Activated naive CD4-positive, alpha-beta T cell treated with anti-CD3 and anti-CD28 coated beads, Interleukin-2, amount 50 U/mL, for 24 hours (primary cell): ENCODE results near the gene AP4S1.
A peak's percentile ranks its signal among the peaks of the same experiment; 100 is the strongest.
"Not testable (repeated sequence)": the region's sequence is repeated elsewhere in the genome, so short reads cannot be mapped to it uniquely, and the experiment has no call there.

ENCODE experiments used
- H3K27ac Mint-ChIP-seq: one replicate; pipeline ENCODE4 v1.8.0; 2021; ENCODE audit warnings: mild to moderate bottlenecking, mixed read lengths
- H3K27me3 Mint-ChIP-seq: one replicate; pipeline ENCODE4 v1.8.0; 2021; ENCODE audit warnings: mixed read lengths
- H3K36me3 Mint-ChIP-seq: one replicate; pipeline ENCODE4 v1.8.0; 2021; ENCODE audit warnings: mixed read lengths
- H3K4me1 Mint-ChIP-seq: one replicate; pipeline ENCODE4 v1.8.0; 2021; ENCODE audit warnings: mixed read lengths
- H3K4me3 Mint-ChIP-seq: one replicate; pipeline ENCODE4 v1.8.0; 2021; ENCODE audit warnings: mild to moderate bottlenecking, mixed read lengths
- H3K9me3 Mint-ChIP-seq: one replicate; pipeline ENCODE4 v1.8.0; 2021; ENCODE audit warnings: mixed read lengths

AP4S1 gene

GRCh38 chr14:31026077-31026449 lies 614 bp downstream of the AP4S1 start, which contains the start of gene STRN3:
Gene STRN3, minus strand, starts transcription at chr14:31026379. Its CDS starts 194 bp downstream, at chr14:31026185.
- no peaks in the 10 kb centered on the region for H3K9me3 Mint-ChIP-seq
- peaks cover 1% of the 10 kb centered on the region for H3K36me3 Mint-ChIP-seq
- peaks cover 57% of the 10 kb centered on the region for H3K4me1 Mint-ChIP-seq
- peak within 1 kb of the TSS; percentile 99 for H3K27ac Mint-ChIP-seq
- peak within 1 kb of the TSS; percentile 96 for H3K4me3 Mint-ChIP-seq
- no peaks in the 10 kb centered on the region for H3K27me3 Mint-ChIP-seq

GRCh38 chr14:31026450-31027235 lies 1.2 kb downstream of the AP4S1 start:
- no peaks in the 10 kb centered on the region for H3K9me3 Mint-ChIP-seq
- H3K4me3 Mint-ChIP-seq = peak overlapping the region; percentile 96
- H3K4me1 Mint-ChIP-seq = peaks cover 58% of the 10 kb centered on the region
- peak overlapping the region; percentile 99 for H3K27ac Mint-ChIP-seq
- H3K36me3 Mint-ChIP-seq = peaks cover 1% of the 10 kb centered on the region
- no peaks in the 10 kb centered on the region for H3K27me3 Mint-ChIP-seq

GRCh38 chr14:31027847-31028246 lies 2.4 kb downstream of the AP4S1 start:
- Mint-ChIP-seq H3K27ac (no peak overlapping the region), H3K36me3 (peaks cover 1% of the 10 kb centered on the region), H3K9me3 (no peaks in the 10 kb centered on the region), H3K4me1 (peaks cover 60% of the 10 kb centered on the region), H3K4me3 (no peak overlapping the region), H3K27me3 (no peaks in the 10 kb centered on the region)

GRCh38 chr14:31029016-31029970 lies 3.8 kb downstream of the AP4S1 start:
- peaks cover 58% of the 10 kb centered on the region for H3K4me1 Mint-ChIP-seq
- no peaks in the 10 kb centered on the region for H3K9me3 Mint-ChIP-seq

GRCh38 chr14:31030469-31030868 lies 5.0 kb downstream of the AP4S1 start:
- peaks cover 50% of the 10 kb centered on the region for H3K4me1 Mint-ChIP-seq
- H3K4me3 Mint-ChIP-seq = no peak overlapping the region
- no peak overlapping the region for H3K27ac Mint-ChIP-seq
- H3K27me3 Mint-ChIP-seq = no peaks in the 10 kb centered on the region
- no peaks in the 10 kb centered on the region for H3K9me3 Mint-ChIP-seq
- peaks cover 3% of the 10 kb centered on the region for H3K36me3 Mint-ChIP-seq

More at GRCh38 chr14:31029016-31029970, 3.8 kb downstream of the AP4S1 start:
- peaks cover 3% of the 10 kb centered on the region for H3K36me3 Mint-ChIP-seq
- no peaks in the 10 kb centered on the region for H3K27me3 Mint-ChIP-seq
- H3K4me3 Mint-ChIP-seq = no peak overlapping the region
- peak overlapping the region; percentile 86 for H3K27ac Mint-ChIP-seq

- Mint-ChIP-seq H3K4me1 (peaks cover 19% of the 10 kb centered on the region), H3K9me3 (no peaks in the 10 kb centered on the region), H3K27ac (no peak overlapping the region), H3K36me3 (peaks cover 7% of the 10 kb centered on the region), H3K4me3 (no peak overlapping the region), H3K27me3 (no peaks in the 10 kb centered on the region)
Measured at GRCh38 chr14:31036552-31036951, 11.1 kb downstream of the AP4S1 start.

- H3K9me3 Mint-ChIP-seq = no peaks in the 10 kb centered on the region
- no peak overlapping the region for H3K27ac Mint-ChIP-seq
- peaks cover 12% of the 10 kb centered on the region for H3K4me1 Mint-ChIP-seq
- no peaks in the 10 kb centered on the region for H3K27me3 Mint-ChIP-seq
- peaks cover 7% of the 10 kb centered on the region for H3K36me3 Mint-ChIP-seq
- H3K4me3 Mint-ChIP-seq = no peak overlapping the region
Measured at GRCh38 chr14:31037709-31038221, 12.3 kb downstream of the AP4S1 start.

- H3K27me3 Mint-ChIP-seq = no peaks in the 10 kb centered on the region
- H3K4me1 Mint-ChIP-seq = peaks cover 3% of the 10 kb centered on the region
- no peak overlapping the region for H3K4me3 Mint-ChIP-seq
- H3K36me3 Mint-ChIP-seq = peaks cover 11% of the 10 kb centered on the region
- no peaks in the 10 kb centered on the region for H3K9me3 Mint-ChIP-seq
- no peak overlapping the region for H3K27ac Mint-ChIP-seq
Measured at GRCh38 chr14:31038521-31039166, 13.2 kb downstream of the AP4S1 start.

- peaks cover 14% of the 10 kb centered on the region for H3K4me1 Mint-ChIP-seq
- no peaks in the 10 kb centered on the region for H3K27me3 Mint-ChIP-seq
- H3K36me3 Mint-ChIP-seq = peaks cover 10% of the 10 kb centered on the region
- no peak overlapping the region for H3K27ac Mint-ChIP-seq
- H3K9me3 Mint-ChIP-seq = no peaks in the 10 kb centered on the region
- H3K4me3 Mint-ChIP-seq = no peak overlapping the region
Measured at GRCh38 chr14:31042300-31042699, 16.9 kb downstream of the AP4S1 start.

GRCh38 chr14:31042893-31043292 lies 17.4 kb downstream of the AP4S1 start:
- not testable (repeated sequence) for H3K9me3 Mint-ChIP-seq, H3K4me3 Mint-ChIP-seq, H3K27ac Mint-ChIP-seq, H3K36me3 Mint-ChIP-seq, H3K27me3 Mint-ChIP-seq
- H3K4me1 Mint-ChIP-seq = peaks cover 14% of the 10 kb centered on the region

GRCh38 chr14:31043379-31043778 lies 17.9 kb downstream of the AP4S1 start:
- Mint-ChIP-seq H3K27ac (no peak overlapping the region), H3K27me3 (no peaks in the 10 kb centered on the region), H3K4me1 (peaks cover 14% of the 10 kb centered on the region), H3K4me3 (no peak overlapping the region), H3K36me3 (peaks cover 9% of the 10 kb centered on the region), H3K9me3 (no peaks in the 10 kb centered on the region)

- H3K27ac Mint-ChIP-seq = peak overlapping the region; percentile 35
- peaks cover 14% of the 10 kb centered on the region for H3K4me1 Mint-ChIP-seq
- no peaks in the 10 kb centered on the region for H3K9me3 Mint-ChIP-seq
- H3K36me3 Mint-ChIP-seq = peaks cover 10% of the 10 kb centered on the region
- H3K4me3 Mint-ChIP-seq = no peak overlapping the region
- no peaks in the 10 kb centered on the region for H3K27me3 Mint-ChIP-seq
Measured at GRCh38 chr14:31045501-31046080, 20.1 kb downstream of the AP4S1 start.

- H3K4me3 Mint-ChIP-seq = no peak overlapping the region
- H3K9me3 Mint-ChIP-seq = no peaks in the 10 kb centered on the region
- H3K27me3 Mint-ChIP-seq = no peaks in the 10 kb centered on the region
- H3K27ac Mint-ChIP-seq = no peak overlapping the region
- H3K36me3 Mint-ChIP-seq = peaks cover 12% of the 10 kb centered on the region
- H3K4me1 Mint-ChIP-seq = peaks cover 14% of the 10 kb centered on the region
Measured at GRCh38 chr14:31047503-31047902, 22.1 kb downstream of the AP4S1 start.

- Mint-ChIP-seq H3K9me3 (no peaks in the 10 kb centered on the region), H3K36me3 (peaks cover 9% of the 10 kb centered on the region), H3K4me3 (no peak overlapping the region), H3K27ac (no peak overlapping the region), H3K27me3 (no peaks in the 10 kb centered on the region), H3K4me1 (peaks cover 9% of the 10 kb centered on the region)
Measured at GRCh38 chr14:31051023-31051422, 25.6 kb downstream of the AP4S1 start.

GRCh38 chr14:31051511-31051910 lies 26.1 kb downstream of the AP4S1 start:
- Mint-ChIP-seq H3K27ac (no peak overlapping the region), H3K4me3 (no peak overlapping the region), H3K4me1 (peaks cover 6% of the 10 kb centered on the region), H3K9me3 (no peaks in the 10 kb centered on the region), H3K36me3 (peaks cover 7% of the 10 kb centered on the region), H3K27me3 (no peaks in the 10 kb centered on the region)
